Endothelial cell (in vitro differentiated cells): ENCODE data around the gene LRRC39. TPM values are rescaled to one million over a fixed set of nuclear protein-coding genes. Genes with fewer than 3 reads are reported as not detected.

Experiments
- DNase-seq: peaks from one replicate; pipeline ENCODE4 v3.0.0; 2021; ENCODE audit warnings: low spot score
- H3K27ac Mint-ChIP-seq: one replicate; pipeline ENCODE4 v1.8.0; 2021; ENCODE audit warnings: mixed read lengths, inconsistent platforms; ENCODE audit not compliant: unreplicated experiment
- H3K27me3 Mint-ChIP-seq: one replicate; pipeline ENCODE4 v1.8.0; 2021; ENCODE audit warnings: mild to moderate bottlenecking, moderate library complexity, mixed read lengths, inconsistent platforms; ENCODE audit not compliant: unreplicated experiment
- H3K36me3 Mint-ChIP-seq: one replicate; pipeline ENCODE4 v1.8.0; 2021; ENCODE audit warnings: mild to moderate bottlenecking, low read depth, mixed read lengths, inconsistent platforms; ENCODE audit not compliant: unreplicated experiment
- H3K4me1 Mint-ChIP-seq: one replicate; pipeline ENCODE4 v1.8.0; 2021; ENCODE audit warnings: mild to moderate bottlenecking, mixed read lengths, inconsistent platforms; ENCODE audit not compliant: unreplicated experiment
- H3K4me3 Mint-ChIP-seq: one replicate; pipeline ENCODE4 v1.8.0; 2021; ENCODE audit warnings: mild to moderate bottlenecking, mixed read lengths, inconsistent platforms; ENCODE audit not compliant: unreplicated experiment
- H3K9me3 Mint-ChIP-seq: one replicate; pipeline ENCODE4 v1.8.0; 2021; ENCODE audit warnings: mixed read lengths, inconsistent platforms; ENCODE audit not compliant: unreplicated experiment
- total RNA-seq: library from RNA; stranded (reverse); fragmentation: NEBNext Ultra II Directional; extraction: Animal tissue kit (Norgen Biotek cat#: 25700); gene quantifications from one replicate; pipeline ENCODE4 v1.2.1, GENCODE V29; 2021; ENCODE audit not compliant: unreplicated experiment
- TF ChIP-seq, protein P1 (sequence below): fragments of 200-600 bp; sonication (generic); IDR thresholded peaks from one replicate; pipeline ENCODE4 v1.5.0; 2021; ENCODE audit warnings: antibody characterized with exemption; ENCODE audit not compliant: unreplicated experiment

Gene LRRC39
- total RNA-seq, 1 donor from 2014 or later = 0.64 TPM

DNA sequence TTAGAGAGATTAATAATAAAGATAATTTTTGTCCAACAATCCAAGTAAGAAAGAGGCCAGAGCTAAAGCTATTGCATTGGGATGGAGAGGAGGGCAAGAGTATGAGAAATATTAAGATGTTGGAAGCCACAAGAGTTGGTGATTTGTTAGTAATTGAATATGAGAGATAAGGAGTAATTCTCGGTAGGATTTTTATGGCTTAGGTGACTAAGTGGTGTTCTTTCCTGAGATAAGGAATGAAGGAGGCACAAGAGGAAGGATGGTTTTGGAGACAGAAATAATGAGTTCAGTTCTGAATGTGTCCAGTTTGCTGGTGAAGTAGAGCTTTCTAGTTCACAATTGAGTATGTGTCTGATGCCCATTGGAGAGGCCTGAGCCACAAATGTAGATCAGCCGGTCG lies 35.7 kb downstream of the LRRC39 start:
- H3K4me3 Mint-ChIP-seq = no peak overlapping the region
- peaks cover 8% of the 10 kb centered on the region for H3K4me1 Mint-ChIP-seq
- H3K36me3 Mint-ChIP-seq = peaks cover 18% of the 10 kb centered on the region
- DNase-seq = no peak
- TF ChIP-seq, protein P1, sequence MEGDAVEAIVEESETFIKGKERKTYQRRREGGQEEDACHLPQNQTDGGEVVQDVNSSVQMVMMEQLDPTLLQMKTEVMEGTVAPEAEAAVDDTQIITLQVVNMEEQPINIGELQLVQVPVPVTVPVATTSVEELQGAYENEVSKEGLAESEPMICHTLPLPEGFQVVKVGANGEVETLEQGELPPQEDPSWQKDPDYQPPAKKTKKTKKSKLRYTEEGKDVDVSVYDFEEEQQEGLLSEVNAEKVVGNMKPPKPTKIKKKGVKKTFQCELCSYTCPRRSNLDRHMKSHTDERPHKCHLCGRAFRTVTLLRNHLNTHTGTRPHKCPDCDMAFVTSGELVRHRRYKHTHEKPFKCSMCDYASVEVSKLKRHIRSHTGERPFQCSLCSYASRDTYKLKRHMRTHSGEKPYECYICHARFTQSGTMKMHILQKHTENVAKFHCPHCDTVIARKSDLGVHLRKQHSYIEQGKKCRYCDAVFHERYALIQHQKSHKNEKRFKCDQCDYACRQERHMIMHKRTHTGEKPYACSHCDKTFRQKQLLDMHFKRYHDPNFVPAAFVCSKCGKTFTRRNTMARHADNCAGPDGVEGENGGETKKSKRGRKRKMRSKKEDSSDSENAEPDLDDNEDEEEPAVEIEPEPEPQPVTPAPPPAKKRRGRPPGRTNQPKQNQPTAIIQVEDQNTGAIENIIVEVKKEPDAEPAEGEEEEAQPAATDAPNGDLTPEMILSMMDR = no peak
- no peaks in the 10 kb centered on the region for H3K9me3 Mint-ChIP-seq
- H3K27ac Mint-ChIP-seq = no peak overlapping the region
- H3K27me3 Mint-ChIP-seq = peaks cover 1% of the 10 kb centered on the region

DNA sequence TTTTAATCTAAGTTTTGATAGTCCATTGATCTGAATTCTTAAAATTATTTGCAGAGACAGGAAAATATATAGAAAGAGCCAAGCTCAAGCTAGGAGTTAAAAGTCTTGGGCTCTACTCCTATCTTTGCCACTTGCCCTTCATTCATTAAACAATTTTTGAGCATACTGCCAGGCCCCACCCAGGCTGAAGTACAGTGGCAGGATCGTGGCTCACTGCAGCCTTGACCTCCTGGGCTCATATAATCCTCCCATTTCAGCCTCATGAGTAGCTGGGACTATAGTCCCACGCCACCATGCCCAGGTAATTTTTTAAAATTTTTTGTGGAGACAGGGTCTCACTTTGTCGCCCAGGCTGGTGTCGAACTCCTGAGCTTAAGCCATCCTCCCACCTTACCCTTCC lies 36.9 kb downstream of the LRRC39 start:
- Mint-ChIP-seq H3K27ac (no peak overlapping the region), H3K4me1 (peaks cover 5% of the 10 kb centered on the region), H3K27me3 (no peaks in the 10 kb centered on the region), H3K36me3 (peaks cover 18% of the 10 kb centered on the region), H3K9me3 (no peaks in the 10 kb centered on the region), H3K4me3 (no peak overlapping the region)
- no peak for DNase-seq
- TF ChIP-seq, protein P1 = no peak

DNA sequence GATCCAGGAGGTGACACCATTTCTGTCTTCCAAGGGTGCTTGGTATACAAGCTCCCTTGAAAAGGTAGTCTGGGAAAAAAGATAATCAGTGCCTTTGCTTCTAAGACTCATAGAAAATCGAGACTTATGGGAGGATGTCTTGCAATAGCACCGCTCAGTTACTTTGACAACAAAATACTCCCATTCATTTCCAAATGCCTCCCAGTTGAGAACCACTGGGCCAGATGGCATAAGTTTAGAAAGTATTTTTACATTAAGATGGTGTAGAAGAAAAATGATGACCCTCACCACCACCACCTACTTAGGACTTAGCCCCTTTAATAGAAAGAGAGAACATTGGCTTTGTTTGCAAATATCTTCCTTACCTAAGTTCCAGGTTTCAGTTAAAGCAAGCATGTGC lies 40.5 kb downstream of the LRRC39 start:
- Mint-ChIP-seq H3K27me3 (peaks cover 3% of the 10 kb centered on the region), H3K36me3 (peaks cover 6% of the 10 kb centered on the region), H3K4me1 (peaks cover 6% of the 10 kb centered on the region), H3K27ac (no peak overlapping the region), H3K4me3 (no peak overlapping the region), H3K9me3 (no peaks in the 10 kb centered on the region)
- TF ChIP-seq, protein P1 = no peak
- no peak for DNase-seq

DNA sequence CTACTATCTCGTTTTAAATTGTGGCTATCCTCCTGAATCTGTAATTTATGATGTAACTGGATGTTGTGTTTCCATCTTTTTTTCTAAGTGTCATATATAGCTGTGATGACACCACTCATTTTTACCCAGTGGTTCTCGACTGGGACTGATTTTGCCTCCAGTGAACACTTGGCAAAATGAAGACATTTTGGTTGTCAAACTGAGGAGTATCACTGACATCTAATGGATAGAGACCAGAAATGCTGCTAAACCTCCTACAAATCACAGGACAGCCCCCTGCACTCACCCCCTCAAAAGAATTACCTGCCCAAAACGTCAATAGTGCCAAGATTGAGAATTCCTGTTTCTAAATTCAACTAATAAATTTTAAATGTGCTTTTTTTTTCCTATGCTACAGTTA lies 43.2 kb downstream of the LRRC39 start:
- Mint-ChIP-seq H3K27ac (peak overlapping the region; percentile 34), H3K4me3 (no peak overlapping the region), H3K27me3 (peaks cover 6% of the 10 kb centered on the region), H3K36me3 (no peaks in the 10 kb centered on the region), H3K9me3 (no peaks in the 10 kb centered on the region), H3K4me1 (peaks cover 10% of the 10 kb centered on the region)
- TF ChIP-seq, protein P1 = no peak
- DNase-seq = no peak

DNA sequence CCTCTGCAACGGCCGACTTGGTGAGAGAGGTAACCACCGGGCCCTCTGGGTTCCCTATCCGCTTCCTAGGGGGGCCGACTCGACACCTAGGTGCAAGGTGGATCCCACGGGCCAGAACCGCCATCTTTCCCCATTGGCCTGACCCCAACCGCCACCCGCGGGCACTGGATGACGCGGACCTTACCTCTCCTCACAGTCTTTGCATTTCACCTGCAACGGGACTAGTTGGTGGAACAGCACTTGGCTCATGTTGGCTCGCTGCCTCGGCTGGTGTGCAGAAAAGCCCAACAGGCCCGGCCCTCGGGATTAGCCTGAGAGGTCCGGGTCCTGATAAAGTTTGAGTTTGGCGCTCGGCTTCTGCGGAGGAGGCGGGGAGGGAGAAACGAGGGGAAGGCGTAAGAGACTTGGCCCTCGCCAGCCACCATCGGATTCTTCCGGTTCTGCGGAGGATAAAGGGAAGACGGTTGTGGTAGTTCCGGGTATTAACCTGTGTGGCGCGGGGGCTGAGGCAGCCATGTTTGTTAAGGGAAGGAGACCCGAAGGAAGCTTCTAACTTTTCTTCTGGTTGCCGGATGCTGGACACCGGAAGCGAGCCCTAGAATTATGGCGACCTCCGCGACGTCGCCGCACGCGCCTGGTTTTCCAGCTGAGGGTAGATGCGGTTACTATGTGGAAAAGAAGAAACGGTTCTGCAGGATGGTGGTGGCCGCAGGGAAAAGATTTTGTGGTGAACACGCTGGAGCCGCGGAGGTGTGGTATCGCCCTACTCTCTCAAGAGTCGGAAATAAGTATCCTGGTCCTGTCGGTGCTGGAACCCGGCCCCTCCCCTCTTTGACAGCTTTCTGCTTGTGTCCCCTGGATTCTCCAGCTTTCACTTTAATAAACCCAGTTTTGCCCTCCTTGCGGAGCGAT lies 45.2 kb downstream of the LRRC39 start, which contains the start of the genes SASS6 and TRMT13:
TSS of gene SASS6 (minus strand) at position 365 of the 912 bp plus-strand sequence. CDS start at position 249, 116 bp downstream.
TSS of gene TRMT13 (plus strand) at position 598 of the 912 bp plus-strand sequence. CDS start at position 604, 6 bp downstream.
- peak; percentile 87 for DNase-seq
- TF ChIP-seq, protein P1 = peak; percentile 5
- Mint-ChIP-seq H3K9me3 (no peaks in the 10 kb centered on the region), H3K27ac (peak within 1 kb of the TSS; percentile 97), H3K36me3 (no peaks in the 10 kb centered on the region), H3K27me3 (peaks cover 6% of the 10 kb centered on the region), H3K4me1 (peaks cover 10% of the 10 kb centered on the region), H3K4me3 (peak within 1 kb of the TSS; percentile 99)
